ENCODE data around the gene MID1IP1. TPM values are rescaled to one million over a fixed set of nuclear protein-coding genes. Genes with fewer than 3 reads are reported as not detected.
A peak's percentile ranks its signal among the peaks of the same experiment; 100 is the strongest.

Gene MID1IP1
- total RNA-seq, 1 experiment from 2014 or later: 53.8 TPM

DNA sequence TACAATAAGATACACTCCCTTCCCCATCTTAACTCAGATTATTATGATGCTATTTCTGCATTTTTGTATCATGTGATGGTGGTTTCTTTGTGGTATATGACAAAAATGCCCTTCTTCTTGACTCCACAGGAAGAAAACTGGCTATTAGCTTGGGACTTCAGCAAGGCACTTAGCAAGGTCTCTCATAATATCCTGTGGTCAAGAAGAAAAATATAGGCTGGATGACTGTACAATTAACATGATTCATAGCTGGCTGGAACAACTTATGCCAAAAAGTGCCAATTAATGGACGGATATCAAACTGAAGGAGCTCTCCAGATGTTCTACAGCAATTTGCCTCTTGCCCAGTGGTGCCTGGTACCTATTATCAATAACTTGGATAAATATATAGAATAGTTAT, 2.3 kb upstream of the MID1IP1 start:
- Histone ChIP-seq H3K9me3 (ENCODE audit: low read depth, low read length, poor library complexity, severe bottlenecking) (no peaks in the 10 kb centered on the region), H3K27ac (ENCODE audit: low read depth, low read length, poor library complexity, severe bottlenecking) (no peak overlapping the region), H3K36me3 (ENCODE audit: insufficient read depth, low read length, poor library complexity, severe bottlenecking) (no peaks in the 10 kb centered on the region), H3K4me1 (ENCODE audit: insufficient read depth, low read length, poor library complexity, severe bottlenecking) (peaks cover 6% of the 10 kb centered on the region), H3K4me3 (ENCODE audit: low read depth, low read length, poor library complexity, severe bottlenecking) (no peak overlapping the region), H3K27me3 (replicated peaks; ENCODE audit: insufficient read depth, low read depth, low read length, poor library complexity) (no peaks in the 10 kb centered on the region)
- DNase-seq (ENCODE audit: low spot score): no peak
- ChIA-PET POLR2A (ENCODE audit: low non-redundant PET) (no interaction called here), CTCF (no interaction called here)
- TF ChIP-seq EZH2 (IDR thresholded peaks at IDR 0.05; ENCODE audit: borderline replicate concordance, low read depth, low read length, poor library complexity, severe bottlenecking): no peak
- TF ChIP-seq, protein P1, sequence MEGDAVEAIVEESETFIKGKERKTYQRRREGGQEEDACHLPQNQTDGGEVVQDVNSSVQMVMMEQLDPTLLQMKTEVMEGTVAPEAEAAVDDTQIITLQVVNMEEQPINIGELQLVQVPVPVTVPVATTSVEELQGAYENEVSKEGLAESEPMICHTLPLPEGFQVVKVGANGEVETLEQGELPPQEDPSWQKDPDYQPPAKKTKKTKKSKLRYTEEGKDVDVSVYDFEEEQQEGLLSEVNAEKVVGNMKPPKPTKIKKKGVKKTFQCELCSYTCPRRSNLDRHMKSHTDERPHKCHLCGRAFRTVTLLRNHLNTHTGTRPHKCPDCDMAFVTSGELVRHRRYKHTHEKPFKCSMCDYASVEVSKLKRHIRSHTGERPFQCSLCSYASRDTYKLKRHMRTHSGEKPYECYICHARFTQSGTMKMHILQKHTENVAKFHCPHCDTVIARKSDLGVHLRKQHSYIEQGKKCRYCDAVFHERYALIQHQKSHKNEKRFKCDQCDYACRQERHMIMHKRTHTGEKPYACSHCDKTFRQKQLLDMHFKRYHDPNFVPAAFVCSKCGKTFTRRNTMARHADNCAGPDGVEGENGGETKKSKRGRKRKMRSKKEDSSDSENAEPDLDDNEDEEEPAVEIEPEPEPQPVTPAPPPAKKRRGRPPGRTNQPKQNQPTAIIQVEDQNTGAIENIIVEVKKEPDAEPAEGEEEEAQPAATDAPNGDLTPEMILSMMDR (conservative IDR thresholded peaks at IDR 0.05; ENCODE audit: low read depth, low read length): no peak
- no TSS peak for BruUV-seq (replicated peaks)
- intact Hi-C loops (cut with micrococcal nuclease; ENCODE audit: unreplicated experiment): no loop called here

DNA sequence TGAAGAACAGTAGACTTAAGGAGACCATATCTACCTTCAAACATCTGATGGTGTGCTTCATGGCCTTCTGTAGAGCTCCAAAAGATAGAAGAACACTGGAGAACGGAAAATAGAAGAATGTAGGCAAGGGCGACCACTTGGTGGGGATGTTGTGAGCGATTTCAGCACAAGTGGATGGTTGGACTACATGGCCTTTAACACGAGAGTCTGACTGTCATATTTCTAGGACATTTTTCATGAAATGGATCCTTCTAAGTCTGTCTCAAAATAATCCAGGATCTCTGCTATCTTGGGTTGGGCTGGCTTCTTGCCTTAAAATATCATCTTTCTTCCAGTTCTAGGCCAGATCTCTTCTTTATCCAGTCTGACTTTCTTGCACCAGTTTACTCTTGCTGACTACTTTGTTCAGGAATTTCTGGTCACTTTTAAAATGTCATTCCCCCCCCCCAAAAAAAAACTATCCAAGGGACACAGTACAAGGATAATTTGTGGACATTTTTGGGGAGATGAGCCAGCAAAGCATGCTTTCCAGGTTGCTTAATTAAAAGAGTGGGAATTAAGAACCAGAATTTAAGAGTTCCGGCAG, 1.2 kb upstream of the MID1IP1 start:
- H3K27ac ChIP-seq (ENCODE audit: low read depth, low read length, poor library complexity, severe bottlenecking): no peak overlapping the region
- POLR2A ChIA-PET (ENCODE audit: low non-redundant PET): no interaction called here
- CTCF ChIA-PET: no interaction called here

DNA sequence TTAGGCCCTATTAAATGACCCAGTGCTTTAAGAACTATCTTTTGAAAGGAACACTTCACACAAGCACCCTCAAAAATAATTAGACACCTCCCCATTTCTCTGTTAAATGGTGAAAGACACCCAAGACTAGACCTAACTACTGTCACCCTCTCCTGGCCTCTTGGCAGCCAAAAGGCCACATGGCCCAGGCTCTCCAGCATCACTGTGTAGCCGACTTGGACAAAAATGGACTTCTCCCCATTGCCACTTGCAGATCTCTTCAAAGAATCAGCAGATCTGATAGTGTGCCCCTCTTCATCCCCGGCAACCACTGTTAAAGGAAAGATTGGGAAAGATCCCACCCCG, 2.0 kb downstream of the MID1IP1 start:
- CTCF ChIA-PET: no interaction called here

More for the DNA sequence above, 1.2 kb upstream of the MID1IP1 start:
- H3K4me1 ChIP-seq (ENCODE audit: insufficient read depth, low read length, poor library complexity, severe bottlenecking): peaks cover 6% of the 10 kb centered on the region
- intact Hi-C loops (cut with micrococcal nuclease; ENCODE audit: unreplicated experiment): no loop called here
- no peaks in the 10 kb centered on the region for H3K27me3 ChIP-seq (replicated peaks; ENCODE audit: insufficient read depth, low read depth, low read length, poor library complexity)
- no peak for DNase-seq (ENCODE audit: low spot score)
- no peaks in the 10 kb centered on the region for H3K9me3 ChIP-seq (ENCODE audit: low read depth, low read length, poor library complexity, severe bottlenecking)
- H3K36me3 ChIP-seq (ENCODE audit: insufficient read depth, low read length, poor library complexity, severe bottlenecking): no peaks in the 10 kb centered on the region
- TF ChIP-seq, protein P1 (conservative IDR thresholded peaks at IDR 0.05; ENCODE audit: low read depth, low read length): peak; percentile 36; the same call in 1 of the 2 replicates
- TF ChIP-seq EZH2 (IDR thresholded peaks at IDR 0.05; ENCODE audit: borderline replicate concordance, low read depth, low read length, poor library complexity, severe bottlenecking): no peak
- no peak overlapping the region for H3K4me3 ChIP-seq (ENCODE audit: low read depth, low read length, poor library complexity, severe bottlenecking)
- no TSS peak for BruUV-seq (replicated peaks)

More for the DNA sequence above, 2.0 kb downstream of the MID1IP1 start:
- no peaks in the 10 kb centered on the region for H3K27me3 ChIP-seq (replicated peaks; ENCODE audit: insufficient read depth, low read depth, low read length, poor library complexity)
- BruUV-seq (replicated peaks): TSS peak; percentile 84
- POLR2A ChIA-PET (ENCODE audit: low non-redundant PET): interaction anchor here (0.6 kb wide), 1 partner anchor 236 kb away, joined by 3 read pairs; no protein-coding TSS in a partner anchor
- peaks cover 10% of the 10 kb centered on the region for H3K4me1 ChIP-seq (ENCODE audit: insufficient read depth, low read length, poor library complexity, severe bottlenecking)
- TF ChIP-seq EZH2 (IDR thresholded peaks at IDR 0.05; ENCODE audit: borderline replicate concordance, low read depth, low read length, poor library complexity, severe bottlenecking): no peak
- TF ChIP-seq, protein P1 (conservative IDR thresholded peaks at IDR 0.05; ENCODE audit: low read depth, low read length): no peak
- H3K4me3 ChIP-seq (ENCODE audit: low read depth, low read length, poor library complexity, severe bottlenecking): peak overlapping the region; percentile 68
- H3K9me3 ChIP-seq (ENCODE audit: low read depth, low read length, poor library complexity, severe bottlenecking): no peaks in the 10 kb centered on the region
- H3K36me3 ChIP-seq (ENCODE audit: insufficient read depth, low read length, poor library complexity, severe bottlenecking): no peaks in the 10 kb centered on the region
- intact Hi-C loops (cut with micrococcal nuclease; ENCODE audit: unreplicated experiment): no loop called here
- H3K27ac ChIP-seq (ENCODE audit: low read depth, low read length, poor library complexity, severe bottlenecking): peak overlapping the region; percentile 91
- peak; percentile 21 for DNase-seq (ENCODE audit: low spot score)

Measured in A673 (cell line).